K562 (cell line): Measurements from ENCODE around the gene ABCF2. TPM values are rescaled to one million over a fixed set of nuclear protein-coding genes. Genes with fewer than 3 reads are reported as not detected.
A peak's percentile ranks its signal among the peaks of the same experiment; 100 is the strongest.

ENCODE experiments used
- ESRRA ChIP-seq: fragments of 450-650 bp; IDR thresholded peaks from 2 replicates; pipeline ENCODE4 v1.6.1; 2014; ENCODE audit warnings: low read depth, mild to moderate bottlenecking, moderate library complexity, borderline replicate concordance
- MEF2A ChIP-seq: IDR thresholded peaks from 2 replicates; pipeline ENCODE4 v1.6.1; 2011; ENCODE audit warnings: low read depth, mild to moderate bottlenecking, low read length, moderate library complexity; ENCODE audit not compliant: control insufficient read depth
- NCOA1 ChIP-seq: fragments of 450-650 bp; IDR thresholded peaks from 2 replicates; pipeline ENCODE4 v1.6.1; 2016; ENCODE audit warnings: low read depth
- NRF1 ChIP-seq, 2 experiments: fragments of 450-650 bp; IDR thresholded peaks in 1 of 2; conservative IDR thresholded peaks in 1 of 2; 2 replicates each; pipeline ENCODE4 v1.6.1; 2014; ENCODE audit warnings: mild to moderate bottlenecking in 2 of 2
- RCOR1 ChIP-seq, 2 experiments: IDR thresholded peaks; 2 replicates each; pipeline ENCODE4 v1.6.1; 2012; ENCODE audit warnings: low read depth in 2 of 2, low read length in 2 of 2, borderline replicate concordance in 1 of 2, improper control_type of control experiment in 1 of 2
- SMARCA4 ChIP-seq: fragments of 450-650 bp; IDR thresholded peaks from 2 replicates; pipeline ENCODE4 v1.6.1; 2016
- SNRNP70 ChIP-seq: fragments of 200-400 bp; formaldehyde crosslinking; optimal IDR thresholded peaks from 2 replicates; pipeline ENCODE3; 2017; ENCODE audit warnings: low read depth, low read length
- polyA plus RNA-seq, 8 experiments: library from polyadenylated mRNA; depleted of rRNA in 4 of 8; stranded (reverse) in 5 of 8; unstranded in 3 of 8; fragments of >200 nt; fragmentation: Nextera tagmentation in 2 of 8; fragmentation: Illumina TruSeq in 1 of 8; extraction: Ambion mirVana in 2 of 8; extraction: Trizol in 1 of 8; gene quantifications; 2 replicates each; pipeline versions ENCODE4 v1.2.1 to v1.2.3, GENCODE V29; 2011 to 2014; ENCODE audit warnings: inconsistent platforms in 1 of 8, missing spikeins in 1 of 8
- total RNA-seq, 7 experiments: library from RNA; depleted of rRNA in 6 of 7; stranded (reverse); fragments of >200 nt in 6 of 7; fragmentation: Illumina TruSeq in 2 of 7; extraction: Trizol in 2 of 7; gene quantifications; 2 replicates each; pipeline versions ENCODE4 v1.2.1 to v1.2.3, GENCODE V29; 2011 to 2021; ENCODE audit warnings: low replicate concordance in 1 of 7
- TF ChIP-seq, protein P1 (sequence below): sonication (generic); formaldehyde crosslinking; IDR thresholded peaks from 2 replicates; pipeline ENCODE4 v1.8.0; 2023; ENCODE audit warnings: mild to moderate bottlenecking, missing genetic modification reagents
- TF ChIP-seq, protein P2 (sequence below): fragments of 450-650 bp; IDR thresholded peaks from 2 replicates; pipeline ENCODE4 v1.6.1; 2016; ENCODE audit warnings: missing biosample characterization, missing genetic modification characterization

Gene ABCF2
- total and polyA plus RNA-seq, 9 of the 15 experiments (the other 6 are each of a cell fraction or from before 2014, with no cell fraction given), result 62.1 to 224 (median 113) TPM

DNA sequence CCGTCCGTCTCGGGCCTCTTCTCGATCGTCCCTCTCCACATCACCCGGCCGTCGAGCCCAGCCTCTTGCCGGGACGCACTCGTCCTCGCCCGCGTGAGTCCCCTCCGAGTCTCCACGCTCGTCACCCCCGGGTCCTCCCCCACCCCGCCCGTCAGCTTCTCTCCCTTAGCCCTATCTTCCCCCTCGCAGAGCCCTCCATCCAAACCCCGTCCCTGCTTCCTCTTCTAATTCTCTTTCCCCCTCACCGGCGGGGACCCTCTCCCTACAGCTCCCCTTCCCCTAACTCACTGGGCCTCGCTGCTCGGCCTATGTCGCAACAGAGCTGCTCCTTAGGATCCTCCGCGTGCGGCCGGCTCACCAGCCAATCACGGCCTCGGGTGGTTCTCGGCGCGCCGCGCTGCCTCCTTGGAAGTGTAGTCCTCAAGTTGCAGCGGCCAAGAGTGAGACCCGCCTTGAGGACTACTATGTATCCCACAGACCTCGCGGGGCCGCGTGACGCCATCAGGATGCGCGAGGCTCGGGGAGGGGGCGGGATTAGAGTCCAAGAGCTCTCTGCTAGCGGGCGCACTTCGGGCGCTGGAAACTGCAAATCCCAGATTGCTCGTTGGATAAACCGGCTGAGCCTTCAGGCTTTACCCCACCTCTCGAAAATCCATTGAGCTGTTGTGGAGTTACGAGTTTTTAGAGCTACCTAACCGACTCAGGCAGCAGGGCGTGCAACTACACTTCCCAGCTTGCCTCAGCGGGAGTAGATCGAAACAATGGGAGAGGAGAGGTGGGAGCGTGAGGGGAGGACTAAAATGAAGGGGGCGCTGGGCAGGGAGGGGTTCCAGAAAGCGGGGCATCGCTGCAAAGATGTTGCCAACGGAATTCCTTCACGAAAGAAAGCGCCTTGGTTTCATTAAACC is at the start of gene ABCF2 (continued):
- TF ChIP-seq ESRRA (peak; percentile 77; the same call in 1 of the 2 replicates), SNRNP70 (no peak), NRF1 (conservative IDR thresholded peaks at IDR 0.05 in 1 of 2, IDR thresholded peaks at IDR 0.05 in 1 of 2) (peak; percentile 87 to 89), NCOA1 (peak; percentile 58), RCOR1 (IDR thresholded peaks at IDR 0.05; ENCODE audit: borderline replicate concordance in 1 of 2, low read depth in 2 of 2, low read length in 2 of 2) (peak in 1 of 2 experiments; percentile 79; a peak in 2 of 4 replicates), SMARCA4 (no peak; the same call in 1 of the 2 replicates), MEF2A (no peak)
- TF ChIP-seq, protein P1, sequence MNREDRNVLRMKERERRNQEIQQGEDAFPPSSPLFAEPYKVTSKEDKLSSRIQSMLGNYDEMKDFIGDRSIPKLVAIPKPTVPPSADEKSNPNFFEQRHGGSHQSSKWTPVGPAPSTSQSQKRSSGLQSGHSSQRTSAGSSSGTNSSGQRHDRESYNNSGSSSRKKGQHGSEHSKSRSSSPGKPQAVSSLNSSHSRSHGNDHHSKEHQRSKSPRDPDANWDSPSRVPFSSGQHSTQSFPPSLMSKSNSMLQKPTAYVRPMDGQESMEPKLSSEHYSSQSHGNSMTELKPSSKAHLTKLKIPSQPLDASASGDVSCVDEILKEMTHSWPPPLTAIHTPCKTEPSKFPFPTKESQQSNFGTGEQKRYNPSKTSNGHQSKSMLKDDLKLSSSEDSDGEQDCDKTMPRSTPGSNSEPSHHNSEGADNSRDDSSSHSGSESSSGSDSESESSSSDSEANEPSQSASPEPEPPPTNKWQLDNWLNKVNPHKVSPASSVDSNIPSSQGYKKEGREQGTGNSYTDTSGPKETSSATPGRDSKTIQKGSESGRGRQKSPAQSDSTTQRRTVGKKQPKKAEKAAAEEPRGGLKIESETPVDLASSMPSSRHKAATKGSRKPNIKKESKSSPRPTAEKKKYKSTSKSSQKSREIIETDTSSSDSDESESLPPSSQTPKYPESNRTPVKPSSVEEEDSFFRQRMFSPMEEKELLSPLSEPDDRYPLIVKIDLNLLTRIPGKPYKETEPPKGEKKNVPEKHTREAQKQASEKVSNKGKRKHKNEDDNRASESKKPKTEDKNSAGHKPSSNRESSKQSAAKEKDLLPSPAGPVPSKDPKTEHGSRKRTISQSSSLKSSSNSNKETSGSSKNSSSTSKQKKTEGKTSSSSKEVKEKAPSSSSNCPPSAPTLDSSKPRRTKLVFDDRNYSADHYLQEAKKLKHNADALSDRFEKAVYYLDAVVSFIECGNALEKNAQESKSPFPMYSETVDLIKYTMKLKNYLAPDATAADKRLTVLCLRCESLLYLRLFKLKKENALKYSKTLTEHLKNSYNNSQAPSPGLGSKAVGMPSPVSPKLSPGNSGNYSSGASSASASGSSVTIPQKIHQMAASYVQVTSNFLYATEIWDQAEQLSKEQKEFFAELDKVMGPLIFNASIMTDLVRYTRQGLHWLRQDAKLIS (CRISPR knock-in tag), result 0 out of 2 replicates have a peak, but pooled peaks have one; percentile 58
- TF ChIP-seq, protein P2, sequence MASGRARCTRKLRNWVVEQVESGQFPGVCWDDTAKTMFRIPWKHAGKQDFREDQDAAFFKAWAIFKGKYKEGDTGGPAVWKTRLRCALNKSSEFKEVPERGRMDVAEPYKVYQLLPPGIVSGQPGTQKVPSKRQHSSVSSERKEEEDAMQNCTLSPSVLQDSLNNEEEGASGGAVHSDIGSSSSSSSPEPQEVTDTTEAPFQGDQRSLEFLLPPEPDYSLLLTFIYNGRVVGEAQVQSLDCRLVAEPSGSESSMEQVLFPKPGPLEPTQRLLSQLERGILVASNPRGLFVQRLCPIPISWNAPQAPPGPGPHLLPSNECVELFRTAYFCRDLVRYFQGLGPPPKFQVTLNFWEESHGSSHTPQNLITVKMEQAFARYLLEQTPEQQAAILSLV (tag), result peak; percentile 94
